NCI-H2081 treated with DMSO at 0.1 percent for 48 hours (cell line): ENCODE results near the gene HPX.

Experiments
- DNase-seq: peaks from one replicate; lab custom pipeline; 2025; lab: John Stamatoyannopoulos, UW

HPX gene

DNA sequence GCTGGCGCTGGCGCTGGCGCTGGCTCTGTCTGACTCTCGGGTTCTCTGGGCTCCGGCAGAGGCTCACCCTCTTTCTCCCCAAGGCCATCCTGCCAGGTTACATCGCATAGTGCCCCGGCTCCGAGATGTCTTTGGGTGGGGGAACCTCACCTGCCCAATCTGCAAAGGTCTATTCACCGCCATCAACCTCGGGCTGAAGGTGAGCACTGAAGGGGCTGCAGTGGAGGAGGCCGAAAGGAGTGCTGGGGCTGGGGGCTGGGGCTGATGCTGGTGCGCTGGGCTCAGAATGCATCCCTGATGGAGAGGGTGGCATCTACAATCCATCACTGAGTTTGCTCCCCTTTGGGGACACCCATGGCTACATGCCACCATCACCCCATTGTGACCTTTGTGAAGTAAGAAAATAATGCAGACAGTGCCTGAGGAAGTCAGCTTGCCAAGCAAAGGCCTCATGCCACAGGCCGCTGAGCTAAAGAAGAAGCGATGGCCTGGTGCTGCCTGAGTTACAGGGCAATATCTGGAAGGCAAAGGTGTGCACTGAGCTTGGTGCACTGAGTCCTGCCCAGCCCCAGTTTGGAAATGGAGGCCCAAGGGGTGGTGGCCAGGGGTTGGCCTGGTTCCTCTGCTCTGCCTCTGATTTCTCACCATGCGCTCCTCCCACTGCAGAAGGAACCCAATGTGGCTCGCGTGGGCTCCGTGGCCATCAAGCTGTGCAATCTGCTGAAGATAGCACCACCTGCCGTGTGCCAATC lies 49.9 kb downstream of the HPX start:
- DNase-seq, result no peak

DNA sequence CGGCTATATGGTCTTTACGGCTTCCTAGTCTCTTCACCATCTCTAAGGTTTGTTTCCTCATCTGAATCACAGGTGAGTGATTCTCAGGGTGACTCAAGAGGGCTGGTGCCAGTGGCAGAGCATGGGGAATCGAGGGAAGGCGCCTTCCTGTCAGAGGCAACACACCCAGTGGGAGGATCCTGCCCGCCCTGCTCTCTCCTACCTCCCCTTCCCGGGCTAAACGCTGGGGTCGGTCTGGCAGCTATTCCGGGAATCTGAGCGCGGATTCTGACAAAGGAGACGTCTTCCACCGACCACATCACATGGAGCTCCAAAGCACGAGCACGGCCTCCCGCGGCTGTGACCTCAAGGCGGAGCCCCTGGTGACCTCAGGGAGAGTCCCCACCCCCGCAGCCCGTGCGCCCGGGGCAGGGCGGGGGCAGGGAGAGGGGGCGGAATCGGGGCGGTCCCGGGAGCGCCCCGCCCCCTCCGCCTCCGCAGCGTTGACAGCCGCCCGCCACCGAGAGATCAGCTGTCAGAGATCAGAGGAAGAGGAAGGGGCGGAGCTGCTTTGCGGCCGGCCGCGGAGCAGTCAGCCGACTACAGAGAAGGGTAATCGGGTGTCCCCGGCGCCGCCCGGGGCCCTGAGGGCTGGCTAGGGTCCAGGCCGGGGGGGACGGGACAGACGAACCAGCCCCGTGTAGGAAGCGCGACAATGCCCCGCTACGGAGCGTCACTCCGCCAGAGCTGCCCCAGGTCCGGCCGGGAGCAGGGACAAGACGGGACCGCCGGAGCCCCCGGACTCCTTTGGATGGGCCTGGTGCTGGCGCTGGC lies 50.7 kb downstream of the HPX start, which contains the start of gene SMPD1:
Gene SMPD1 (plus strand): TSS at position 570 of the 813 bp plus-strand sequence. CDS start 125 bp downstream, at position 695.
- DNase-seq, result peak; percentile 68

DNA sequence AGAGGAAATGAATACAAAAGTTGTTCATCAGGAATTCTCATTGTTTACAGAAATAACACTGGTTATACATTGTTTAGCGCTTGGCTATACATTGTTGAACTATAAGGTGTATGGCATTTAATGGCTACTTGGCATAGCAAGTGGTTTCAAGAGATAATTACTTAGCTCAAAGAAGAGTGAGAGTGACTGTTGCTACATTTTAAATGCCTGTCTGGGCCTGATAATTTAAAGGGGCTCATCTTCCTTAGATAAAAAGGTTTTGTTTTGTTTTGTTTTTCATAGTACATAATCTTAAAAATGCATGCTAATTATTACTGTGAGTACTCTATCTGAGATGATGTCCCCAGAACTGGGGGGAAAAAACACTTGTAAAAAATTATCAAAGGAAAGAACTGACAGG lies 52.0 kb downstream of the HPX start:
- no peak for DNase-seq

DNA sequence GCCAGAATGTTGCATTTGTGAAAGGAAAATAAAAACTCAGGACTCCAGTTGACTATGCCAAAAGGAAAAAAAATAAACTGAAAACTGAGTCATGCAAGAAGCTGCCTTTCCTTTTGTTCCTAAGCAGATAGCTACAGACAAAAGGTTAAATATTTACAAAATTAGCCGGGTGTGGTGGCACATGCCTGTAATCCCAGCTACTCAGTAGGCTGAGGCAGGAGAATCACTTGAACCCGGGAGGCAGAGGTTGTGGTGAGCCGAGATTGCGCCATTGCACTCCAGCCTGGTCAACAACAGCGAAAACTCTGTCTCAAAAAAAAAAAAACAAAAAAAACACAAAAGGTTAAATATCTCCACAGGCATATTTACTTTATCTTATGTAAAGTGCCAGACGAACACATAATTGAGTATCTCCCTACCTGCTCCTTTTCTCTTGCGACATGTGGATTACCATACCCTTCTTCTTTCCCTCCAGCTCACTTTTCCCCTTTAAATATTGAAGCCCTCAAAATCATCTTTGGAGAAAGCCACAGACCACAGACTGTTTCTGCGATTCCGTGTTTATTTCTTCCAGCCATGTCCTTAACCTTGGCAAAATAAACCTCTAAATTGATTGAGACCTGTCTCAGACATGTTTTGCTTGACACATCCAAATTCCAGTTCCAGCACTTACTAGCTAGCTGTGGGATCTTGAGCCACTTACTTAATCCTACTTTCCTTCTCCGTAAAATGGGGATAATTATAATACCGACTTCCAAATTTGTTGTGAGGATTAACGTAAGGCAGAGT lies 52.8 kb downstream of the HPX start:
- DNase-seq, result no peak

DNA sequence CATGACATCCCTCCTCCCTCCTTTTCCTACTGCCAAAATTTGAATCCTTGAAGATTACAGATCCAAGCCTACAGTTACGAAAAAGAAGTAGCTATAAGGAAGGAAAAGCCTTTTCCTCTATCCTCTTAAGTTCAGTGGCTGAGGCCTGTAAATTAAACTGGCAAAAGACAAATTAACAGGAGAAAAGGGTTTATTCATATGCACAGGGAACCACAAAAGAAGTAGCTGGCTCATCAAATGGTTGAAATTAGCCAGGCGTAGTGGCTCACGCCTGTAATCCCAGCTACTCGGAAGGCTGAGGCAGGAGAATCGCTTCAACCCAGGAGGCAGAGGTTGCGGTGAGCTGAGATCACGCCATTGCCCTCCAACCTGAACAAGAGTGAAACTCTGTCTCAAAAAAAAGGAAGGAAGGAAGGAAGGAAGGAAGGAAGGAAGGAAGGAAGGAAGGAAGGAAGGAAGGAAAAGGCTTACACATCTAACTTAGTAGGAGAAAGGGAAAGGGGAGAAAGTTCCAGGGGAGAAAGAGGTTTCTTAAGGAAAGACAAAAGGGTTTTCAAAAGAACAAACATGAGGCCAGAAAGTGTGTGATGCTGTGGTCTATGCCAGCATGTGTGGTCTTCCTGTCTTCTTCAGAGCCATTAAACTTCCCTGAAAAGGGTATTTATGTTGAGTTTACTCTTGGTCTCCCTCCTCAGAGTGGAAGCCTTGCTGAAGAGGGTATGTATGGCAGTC lies 55.6 kb downstream of the HPX start:
- DNase-seq, result no peak
